NCI-H2029 treated with DMSO at 0.1 percent for 48 hours (cell line): ENCODE results near the gene PRR5L.
A peak's percentile ranks its signal among the peaks of the same experiment; 100 is the strongest.

Experiments used
- DNase-seq: peaks from one replicate; lab custom pipeline; 2025; lab: John Stamatoyannopoulos, UW

The PRR5L gene

GRCh38 chr11:36295926-36296325, at the start of gene PRR5L:
Gene PRR5L (plus strand): TSS chr11:36296288. CDS start chr11:36401122, 104,834 bp downstream.
- DNase-seq, result no peak

GRCh38 chr11:36247493-36247892, 48.6 kb upstream of the PRR5L start:
- no peak for DNase-seq

- no peak for DNase-seq
These were observed 47.7 kb upstream of the PRR5L start for GRCh38 chr11:36248436-36248835.

- DNase-seq, result no peak
These were observed 46.8 kb upstream of the PRR5L start for GRCh38 chr11:36249246-36249645.

GRCh38 chr11:36251823-36252222, 44.3 kb upstream of the PRR5L start:
- no peak for DNase-seq

- DNase-seq, result no peak
These were observed 42.9 kb upstream of the PRR5L start for GRCh38 chr11:36253238-36253637.

- no peak for DNase-seq
These were observed 41.4 kb upstream of the PRR5L start for GRCh38 chr11:36254713-36255112.

- DNase-seq, result no peak
These were observed 38.7 kb upstream of the PRR5L start for GRCh38 chr11:36257351-36257750.

GRCh38 chr11:36258730-36259360, 37.2 kb upstream of the PRR5L start:
- peak; percentile 33 for DNase-seq

- no peak for DNase-seq
These were observed 35.0 kb upstream of the PRR5L start for GRCh38 chr11:36261094-36261493.

- no peak for DNase-seq
These were observed 31.8 kb upstream of the PRR5L start for GRCh38 chr11:36264011-36264972.

- no peak for DNase-seq
These were observed 31.1 kb upstream of the PRR5L start for GRCh38 chr11:36264973-36265344.

- DNase-seq, result peak; percentile 24
These were observed 30.1 kb upstream of the PRR5L start for GRCh38 chr11:36265793-36266628.

- no peak for DNase-seq
These were observed 29.3 kb upstream of the PRR5L start for GRCh38 chr11:36266767-36267166.

- DNase-seq, result no peak
These were observed 27.6 kb upstream of the PRR5L start for GRCh38 chr11:36268337-36268985.

- DNase-seq, result peak; percentile 24
These were observed 25.4 kb upstream of the PRR5L start for GRCh38 chr11:36270701-36271100.

- DNase-seq, result no peak
These were observed 24.2 kb upstream of the PRR5L start for GRCh38 chr11:36271794-36272407.

- DNase-seq, result peak; percentile 94
These were observed 23.0 kb upstream of the PRR5L start for GRCh38 chr11:36273110-36273509.

- no peak for DNase-seq
These were observed 21.7 kb upstream of the PRR5L start for GRCh38 chr11:36274414-36274813.

- DNase-seq, result no peak
These were observed 17.4 kb upstream of the PRR5L start for GRCh38 chr11:36278531-36279282.

GRCh38 chr11:36280531-36280930, 15.6 kb upstream of the PRR5L start:
- DNase-seq, result no peak
